Measurements from ENCODE around the gene LY6G5B. TPM values are rescaled to one million over a fixed set of nuclear protein-coding genes. Genes with fewer than 3 reads are reported as not detected.
A peak's percentile ranks its signal among the peaks of the same experiment; 100 is the strongest.

The LY6G5B gene, protein sequence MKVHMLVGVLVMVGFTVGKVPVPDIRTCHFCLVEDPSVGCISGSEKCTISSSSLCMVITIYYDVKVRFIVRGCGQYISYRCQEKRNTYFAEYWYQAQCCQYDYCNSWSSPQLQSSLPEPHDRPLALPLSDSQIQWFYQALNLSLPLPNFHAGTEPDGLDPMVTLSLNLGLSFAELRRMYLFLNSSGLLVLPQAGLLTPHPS
- total RNA-seq (10 to 100 TPM; 27.0 to 28.0 TPM), total RNA-seq (1.5 to 8.4 (median 4.5) reads per million in 172 experiments)
- 13.4 TPM for polyA plus RNA-seq (2013, experiment 1 of 2)
- polyA plus RNA-seq (2013, experiment 2 of 2) = 21.4 TPM

DNA sequence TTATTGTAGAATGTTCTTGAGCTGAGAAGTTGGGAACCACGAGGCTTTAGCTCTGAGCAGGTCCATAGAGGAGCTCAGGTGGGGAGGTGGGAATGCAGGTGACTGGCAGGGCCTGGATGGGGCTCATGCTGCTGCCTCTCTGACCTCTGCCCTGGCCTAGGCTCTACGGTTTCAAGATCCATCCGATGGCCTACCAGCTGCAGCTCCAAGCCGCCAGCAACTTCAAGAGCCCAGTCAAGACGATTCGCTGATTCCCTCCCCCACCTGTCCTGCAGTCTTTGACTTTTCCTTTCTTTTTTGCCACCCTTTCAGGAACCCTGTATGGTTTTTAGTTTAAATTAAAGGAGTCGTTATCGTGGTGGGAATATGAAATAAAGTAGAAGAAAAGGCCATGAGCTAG, at the start of gene LY6G5B:
Gene LY6G5B (plus strand): TSS at position 301 of the 400 bp plus-strand sequence. CDS start 975 bp downstream, outside the sequence.
- Histone ChIP-seq H3K27ac (ENCODE audit: low read depth in 1 of 2, low read length in 2 of 2) (no peak within 1 kb of the TSS), H3K9me3 (ENCODE audit: control insufficient read depth in 1 of 2, insufficient read depth in 1 of 2, low read length in 2 of 2) (no peaks in the 10 kb centered on the region), H3K4me1 (ENCODE audit: insufficient read depth, low read length) (peaks cover 30% of the 10 kb centered on the region), H3K27me3 (ENCODE audit: control insufficient read depth in 1 of 2, insufficient read depth in 2 of 2, low read length in 2 of 2) (no peaks in the 10 kb centered on the region), H3K4me3 (ENCODE audit: low read length) (no peak within 1 kb of the TSS), H3K36me3 (ENCODE audit: insufficient read depth, low read length) (peaks cover 65% of the 10 kb centered on the region)
- POLR2A ChIA-PET = interaction anchor here (0.8 kb wide), 1 partner anchor 34 kb away, joined by 3 read pairs; the partner anchor contains the start of gene ABHD16A
- peaks cover 87% of the 10 kb centered on the region for H3K36me3 Mint-ChIP-seq (ENCODE audit: low read depth)
- peaks cover 26% of the 10 kb centered on the region for H3K4me1 Mint-ChIP-seq (ENCODE audit: low read depth)
- intact Hi-C loops (cut with DNase I, micrococcal nuclease) = loop anchor here in 1 of 2 experiments (5.0 to 10.0 kb wide), 3 partner anchors 463 to 1535 kb away; partner anchors contain the start of genes FKBPL, GPSM3, HSD17B8 and PBX2
- peak within 1 kb of the TSS; percentile 56 for H3K4me3 Mint-ChIP-seq
- DNase-seq (no peak), ATAC-seq (ENCODE audit: poor library complexity) (no peak)
- H3K27me3 Mint-ChIP-seq = no peaks in the 10 kb centered on the region
- TF ChIP-seq, protein P1, sequence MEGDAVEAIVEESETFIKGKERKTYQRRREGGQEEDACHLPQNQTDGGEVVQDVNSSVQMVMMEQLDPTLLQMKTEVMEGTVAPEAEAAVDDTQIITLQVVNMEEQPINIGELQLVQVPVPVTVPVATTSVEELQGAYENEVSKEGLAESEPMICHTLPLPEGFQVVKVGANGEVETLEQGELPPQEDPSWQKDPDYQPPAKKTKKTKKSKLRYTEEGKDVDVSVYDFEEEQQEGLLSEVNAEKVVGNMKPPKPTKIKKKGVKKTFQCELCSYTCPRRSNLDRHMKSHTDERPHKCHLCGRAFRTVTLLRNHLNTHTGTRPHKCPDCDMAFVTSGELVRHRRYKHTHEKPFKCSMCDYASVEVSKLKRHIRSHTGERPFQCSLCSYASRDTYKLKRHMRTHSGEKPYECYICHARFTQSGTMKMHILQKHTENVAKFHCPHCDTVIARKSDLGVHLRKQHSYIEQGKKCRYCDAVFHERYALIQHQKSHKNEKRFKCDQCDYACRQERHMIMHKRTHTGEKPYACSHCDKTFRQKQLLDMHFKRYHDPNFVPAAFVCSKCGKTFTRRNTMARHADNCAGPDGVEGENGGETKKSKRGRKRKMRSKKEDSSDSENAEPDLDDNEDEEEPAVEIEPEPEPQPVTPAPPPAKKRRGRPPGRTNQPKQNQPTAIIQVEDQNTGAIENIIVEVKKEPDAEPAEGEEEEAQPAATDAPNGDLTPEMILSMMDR (IDR thresholded peaks at IDR 0.05) = no peak
- no peaks in the 10 kb centered on the region for H3K9me3 Mint-ChIP-seq
- H3K27ac Mint-ChIP-seq = peak within 1 kb of the TSS; percentile 67
- CTCF ChIA-PET = no interaction called here

DNA sequence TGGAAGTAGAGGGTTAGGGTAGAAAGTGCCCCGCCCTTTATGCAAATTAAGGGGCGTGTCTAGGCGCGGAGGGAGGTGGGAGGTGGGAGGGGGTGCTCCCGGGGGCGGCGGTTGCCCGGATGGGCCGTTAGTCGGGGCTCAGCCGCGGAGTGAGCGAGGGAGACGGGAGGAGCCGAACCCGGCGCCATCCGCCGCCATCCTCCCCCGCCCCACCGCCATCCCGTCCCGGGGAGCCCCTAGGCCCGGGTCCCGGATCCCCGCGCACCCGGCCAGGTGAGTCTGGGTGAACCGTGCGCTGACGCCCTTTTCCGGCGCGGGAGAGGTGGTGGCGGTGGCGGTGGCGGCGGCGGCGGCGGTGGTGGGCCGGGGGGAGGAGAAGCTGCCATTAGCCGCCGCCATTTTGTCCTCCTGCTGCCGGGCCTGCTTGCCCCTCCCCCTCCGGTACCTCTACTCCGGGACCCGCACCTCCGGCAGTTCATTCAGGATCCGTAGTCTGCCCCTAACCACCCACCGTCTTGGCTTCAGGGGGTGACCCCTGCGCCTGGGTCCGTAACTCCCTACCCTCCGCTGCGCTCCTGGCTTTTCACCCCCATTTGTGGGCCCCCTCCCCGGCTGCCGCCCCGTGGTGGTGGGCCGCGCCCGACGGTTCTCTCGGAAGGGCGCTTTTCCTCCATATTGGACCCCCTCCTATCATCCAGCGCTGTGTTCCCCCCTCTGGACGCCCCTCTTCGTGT, 49.0 kb upstream of the LY6G5B start, which contains the start of gene PRRC2A:
Gene PRRC2A (plus strand): TSS at position 130 of the 734 bp plus-strand sequence. CDS start 2,075 bp downstream, outside the sequence.
- peaks cover 46% of the 10 kb centered on the region for H3K36me3 Mint-ChIP-seq (ENCODE audit: low read depth)
- POLR2A ChIA-PET = interaction anchor here (0.6 to 4.9 kb wide), 17 partner anchors 26 to 1351 kb away, joined by 3 to 46 read pairs (median 4); partner anchors contain the start of genes ABHD16A, BAG6, C6orf47 and DDX39B

More for the DNA sequence above, 49.0 kb upstream of the LY6G5B start, which contains the start of gene PRRC2A:
- intact Hi-C loops (cut with DNase I, micrococcal nuclease) = loop anchor here (1.0 to 2.0 kb wide), 5 partner anchors 32 to 74 kb away; partner anchors contain the start of genes BAG6 (in 2 of the 2), ATP6V1G2 (in 1 of the 2), C6orf47 (in 1 of the 2) and GPANK1 (in 1 of the 2)
- peak within 1 kb of the TSS; percentile 74 for H3K4me3 ChIP-seq (ENCODE audit: low read length)
- peaks cover 34% of the 10 kb centered on the region for H3K36me3 ChIP-seq (ENCODE audit: insufficient read depth, low read length)
- Mint-ChIP-seq H3K4me1 (ENCODE audit: low read depth) (peaks cover 44% of the 10 kb centered on the region), H3K9me3 (no peaks in the 10 kb centered on the region), H3K27ac (peak within 1 kb of the TSS; percentile 92), H3K27me3 (no peaks in the 10 kb centered on the region), H3K4me3 (peak within 1 kb of the TSS; percentile 93)
- CTCF ChIA-PET = interaction anchor here (0.9 to 1.0 kb wide), 2 partner anchors 22 to 70 kb away, joined by 4 read pairs; no protein-coding TSS in a partner anchor
- ATAC-seq (ENCODE audit: poor library complexity) (peak; percentile 20), DNase-seq (peak in 10 of 14 experiments; percentile 71 to 96 (median 86))
- peaks cover 38% of the 10 kb centered on the region for H3K4me1 ChIP-seq (ENCODE audit: insufficient read depth, low read length)
- H3K27me3 ChIP-seq (ENCODE audit: control insufficient read depth in 1 of 2, insufficient read depth in 2 of 2, low read length in 2 of 2) = no peaks in the 10 kb centered on the region
- peak within 1 kb of the TSS; percentile 97 to 99 for H3K27ac ChIP-seq (ENCODE audit: low read depth in 1 of 2, low read length in 2 of 2)
- no peaks in the 10 kb centered on the region for H3K9me3 ChIP-seq (ENCODE audit: control insufficient read depth in 1 of 2, insufficient read depth in 1 of 2, low read length in 2 of 2)
- TF ChIP-seq, protein P1 (IDR thresholded peaks at IDR 0.05) = no peak
